IPS-NIHi7 (cell line): ENCODE results near the gene ZNF787.
"Not testable (repeated sequence)": the region's sequence is repeated elsewhere in the genome, so short reads cannot be mapped to it uniquely, and the experiment has no call there.

ENCODE experiments used
- DNase-seq: peaks from one replicate; pipeline ENCODE4 v3.0.0; 2012; ENCODE audit warnings: mixed read lengths; ENCODE audit errors: extremely low spot score

The ZNF787 gene

GRCh38 chr19:56121180-56122167 is at the start of gene ZNF787:
TSS of gene ZNF787 (minus strand) at chr19:56121295. CDS start at chr19:56103217, 18,078 bp downstream.
- peak; percentile 96 for DNase-seq

GRCh38 chr19:56170261-56170660 is 49.2 kb upstream of the ZNF787 start:
- no peak for DNase-seq

GRCh38 chr19:56167064-56167578 is 46.0 kb upstream of the ZNF787 start:
- DNase-seq = peak; percentile 72

- no peak for DNase-seq
Observed at GRCh38 chr19:56163097-56163496, 42.0 kb upstream of the ZNF787 start.

- DNase-seq = no peak
Observed at GRCh38 chr19:56162258-56162657, 41.2 kb upstream of the ZNF787 start.

- no peak for DNase-seq
Observed at GRCh38 chr19:56161534-56161933, 40.4 kb upstream of the ZNF787 start.

- no peak for DNase-seq
Observed at GRCh38 chr19:56159622-56160271, 38.7 kb upstream of the ZNF787 start.

GRCh38 chr19:56159009-56159559 is 38.0 kb upstream of the ZNF787 start:
- DNase-seq = no peak

GRCh38 chr19:56158170-56158757 is 37.2 kb upstream of the ZNF787 start:
- no peak for DNase-seq

- no peak for DNase-seq
Observed at GRCh38 chr19:56156768-56157167, 35.7 kb upstream of the ZNF787 start.

- DNase-seq = peak; percentile 81
Observed at GRCh38 chr19:56155124-56155687, 34.1 kb upstream of the ZNF787 start.

GRCh38 chr19:56153507-56153906 is 32.4 kb upstream of the ZNF787 start:
- peak; percentile 85 for DNase-seq

GRCh38 chr19:56152644-56153043 is 31.5 kb upstream of the ZNF787 start:
- no peak for DNase-seq

GRCh38 chr19:56150358-56150757 is 29.3 kb upstream of the ZNF787 start:
- no peak for DNase-seq

GRCh38 chr19:56149656-56150038 is 28.6 kb upstream of the ZNF787 start:
- no peak for DNase-seq

- DNase-seq = not testable (repeated sequence)
Observed at GRCh38 chr19:56148955-56149655, 28.0 kb upstream of the ZNF787 start.

- no peak for DNase-seq
Observed at GRCh38 chr19:56148096-56148495, 27.0 kb upstream of the ZNF787 start.

GRCh38 chr19:56147307-56147706 is 26.2 kb upstream of the ZNF787 start:
- DNase-seq = no peak

- no peak for DNase-seq
Observed at GRCh38 chr19:56146904-56147303, 25.8 kb upstream of the ZNF787 start.

GRCh38 chr19:56145698-56146097 is 24.6 kb upstream of the ZNF787 start:
- DNase-seq = no peak

GRCh38 chr19:56144831-56145230 is 23.7 kb upstream of the ZNF787 start:
- DNase-seq = no peak
